Measurements from ENCODE around the gene CDH2. TPM values are rescaled to one million over a fixed set of nuclear protein-coding genes. Genes with fewer than 3 reads are reported as not detected.

The CDH2 gene
- polyA plus RNA-seq, 1 donor (not counting 4 experiments of a cell fraction or from before 2014, with no cell fraction given), result 0.46 TPM

GRCh38 chr18:28005164-28005563, 171.8 kb downstream of the CDH2 start:
- H3K9me3 ChIP-seq (ENCODE audit: control insufficient read depth, low read depth, low read length), result no peaks in the 10 kb centered on the region
- no peak overlapping the region for H2AFZ ChIP-seq (ENCODE audit: control insufficient read depth, low read length)
- FAIRE-seq, result no peak
- H3K27ac ChIP-seq (ENCODE audit: control insufficient read depth, insufficient read depth, low read length), result no peak overlapping the region
- no peaks in the 10 kb centered on the region for H3K27me3 ChIP-seq (ENCODE audit: control insufficient read depth, extremely low read depth, insufficient read depth, low read length)
- TF ChIP-seq, protein P1, sequence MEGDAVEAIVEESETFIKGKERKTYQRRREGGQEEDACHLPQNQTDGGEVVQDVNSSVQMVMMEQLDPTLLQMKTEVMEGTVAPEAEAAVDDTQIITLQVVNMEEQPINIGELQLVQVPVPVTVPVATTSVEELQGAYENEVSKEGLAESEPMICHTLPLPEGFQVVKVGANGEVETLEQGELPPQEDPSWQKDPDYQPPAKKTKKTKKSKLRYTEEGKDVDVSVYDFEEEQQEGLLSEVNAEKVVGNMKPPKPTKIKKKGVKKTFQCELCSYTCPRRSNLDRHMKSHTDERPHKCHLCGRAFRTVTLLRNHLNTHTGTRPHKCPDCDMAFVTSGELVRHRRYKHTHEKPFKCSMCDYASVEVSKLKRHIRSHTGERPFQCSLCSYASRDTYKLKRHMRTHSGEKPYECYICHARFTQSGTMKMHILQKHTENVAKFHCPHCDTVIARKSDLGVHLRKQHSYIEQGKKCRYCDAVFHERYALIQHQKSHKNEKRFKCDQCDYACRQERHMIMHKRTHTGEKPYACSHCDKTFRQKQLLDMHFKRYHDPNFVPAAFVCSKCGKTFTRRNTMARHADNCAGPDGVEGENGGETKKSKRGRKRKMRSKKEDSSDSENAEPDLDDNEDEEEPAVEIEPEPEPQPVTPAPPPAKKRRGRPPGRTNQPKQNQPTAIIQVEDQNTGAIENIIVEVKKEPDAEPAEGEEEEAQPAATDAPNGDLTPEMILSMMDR (optimal IDR thresholded peaks at IDR 0.05 in 1 of 3, IDR thresholded peaks at IDR 0.05 in 1 of 3, conservative IDR thresholded peaks at IDR 0.05 in 1 of 3; ENCODE audit: extremely low read depth in 1 of 3, insufficient read depth in 2 of 3, low read length in 3 of 3), result no peak
- DNase-seq (ENCODE audit: low read depth, low spot score), result no peak
- no peaks in the 10 kb centered on the region for H3K9me1 ChIP-seq (ENCODE audit: control insufficient read depth, extremely low read depth, insufficient read depth, low read length)
- no peaks in the 10 kb centered on the region for H3K36me3 ChIP-seq (ENCODE audit: control insufficient read depth in 2 of 2, extremely low read depth in 1 of 2, insufficient read depth in 2 of 2, low read length in 2 of 2)
- no peaks in the 10 kb centered on the region for H3K4me1 ChIP-seq (ENCODE audit: control insufficient read depth, extremely low read depth, insufficient read depth, low read length)
- H3K9ac ChIP-seq (ENCODE audit: control insufficient read depth, extremely low read depth, insufficient read depth, low read length), result no peak overlapping the region
- H3K79me2 ChIP-seq (ENCODE audit: control insufficient read depth, insufficient read depth, low read length), result no peaks in the 10 kb centered on the region
- no peaks in the 10 kb centered on the region for H4K20me1 ChIP-seq (ENCODE audit: control insufficient read depth, extremely low read depth, insufficient read depth, low read length)
- no peak overlapping the region for H3K4me3 ChIP-seq (ENCODE audit: control insufficient read depth in 2 of 3, extremely low read depth in 1 of 3, insufficient read depth in 2 of 3, low read depth in 1 of 3, low read length in 3 of 3)
- H3K4me2 ChIP-seq (ENCODE audit: control insufficient read depth, extremely low read depth, insufficient read depth, low read depth, low read length), result no peak overlapping the region
- dilution Hi-C loops (cut with MboI; ENCODE audit: extremely low pct_ligation_motif_present, low sequenced_read_pairs), result no loop called here

- Histone ChIP-seq H3K36me3 (ENCODE audit: control insufficient read depth in 2 of 2, extremely low read depth in 1 of 2, insufficient read depth in 2 of 2, low read length in 2 of 2) (no peaks in the 10 kb centered on the region), H4K20me1 (ENCODE audit: control insufficient read depth, extremely low read depth, insufficient read depth, low read length) (no peaks in the 10 kb centered on the region), H3K4me2 (ENCODE audit: control insufficient read depth, extremely low read depth, insufficient read depth, low read depth, low read length) (no peak overlapping the region), H3K4me1 (ENCODE audit: control insufficient read depth, extremely low read depth, insufficient read depth, low read length) (no peaks in the 10 kb centered on the region), H3K79me2 (ENCODE audit: control insufficient read depth, insufficient read depth, low read length) (no peaks in the 10 kb centered on the region), H3K9me1 (ENCODE audit: control insufficient read depth, extremely low read depth, insufficient read depth, low read length) (no peaks in the 10 kb centered on the region), H3K27me3 (ENCODE audit: control insufficient read depth, extremely low read depth, insufficient read depth, low read length) (no peaks in the 10 kb centered on the region), H3K9ac (ENCODE audit: control insufficient read depth, extremely low read depth, insufficient read depth, low read length) (no peak overlapping the region), H3K4me3 (ENCODE audit: control insufficient read depth in 2 of 3, extremely low read depth in 1 of 3, insufficient read depth in 2 of 3, low read depth in 1 of 3, low read length in 3 of 3) (no peak overlapping the region), H3K9me3 (ENCODE audit: control insufficient read depth, low read depth, low read length) (no peaks in the 10 kb centered on the region), H3K27ac (ENCODE audit: control insufficient read depth, insufficient read depth, low read length) (no peak overlapping the region), H2AFZ (ENCODE audit: control insufficient read depth, low read length) (no peak overlapping the region)
- DNase-seq (ENCODE audit: low read depth, low spot score) (no peak), FAIRE-seq (no peak)
- TF ChIP-seq EZH2 (IDR thresholded peaks at IDR 0.05; ENCODE audit: low read length), result no peak
- TF ChIP-seq, protein P1 (optimal IDR thresholded peaks at IDR 0.05 in 1 of 3, IDR thresholded peaks at IDR 0.05 in 1 of 3, conservative IDR thresholded peaks at IDR 0.05 in 1 of 3; ENCODE audit: extremely low read depth in 1 of 3, insufficient read depth in 2 of 3, low read length in 3 of 3), result no peak
- dilution Hi-C loops (cut with MboI; ENCODE audit: extremely low pct_ligation_motif_present, low sequenced_read_pairs), result no loop called here
These were observed 172.3 kb downstream of the CDH2 start for GRCh38 chr18:28004606-28005005.

Measured in keratinocyte (primary cell).